DOHH2 (cell line): ENCODE measurements around the gene GAS7.

Experiments
- H3F3A ChIP-seq: fragments of 200-600 bp; sonication (generic), shearing (Covaris generic); 2 replicates; pipeline ENCODE4 v1.6.0; 2016; ENCODE audit warnings: antibody characterized with exemption, mild to moderate bottlenecking; ENCODE audit not compliant: control insufficient read depth, insufficient read depth
- H3K27ac ChIP-seq: fragments of 200-600 bp; sonication (generic); 2 replicates; pipeline ENCODE4 v1.5.1; 2014; ENCODE audit warnings: low read depth, mild to moderate bottlenecking, low read length, moderate library complexity
- H3K27me3 ChIP-seq: fragments of 200-600 bp; sonication (generic); 2 replicates; pipeline ENCODE4 v1.6.1; 2014; ENCODE audit warnings: mild to moderate bottlenecking, low read length, mixed read lengths; ENCODE audit not compliant: control insufficient read depth
- H3K36me3 ChIP-seq: fragments of 200-600 bp; sonication (generic); 2 replicates; pipeline ENCODE4 v1.6.1; 2014; ENCODE audit warnings: mild to moderate bottlenecking, low read length, moderate library complexity, mixed read lengths; ENCODE audit not compliant: control insufficient read depth
- H3K4me1 ChIP-seq: fragments of 200-600 bp; sonication (generic); 2 replicates; pipeline ENCODE4 v1.6.1; 2014; ENCODE audit warnings: mild to moderate bottlenecking, low read length, mixed read lengths; ENCODE audit not compliant: control insufficient read depth
- H3K4me2 ChIP-seq: fragments of 200-600 bp; sonication (generic); 2 replicates; pipeline ENCODE4 v1.6.0; 2014; ENCODE audit warnings: mild to moderate bottlenecking, low read length, moderate library complexity
- H3K4me3 ChIP-seq: fragments of 200-600 bp; sonication (generic); 2 replicates; pipeline ENCODE4 v1.5.1; 2014; ENCODE audit warnings: mild to moderate bottlenecking, low read length, mixed read lengths
- H3K79me2 ChIP-seq: fragments of 200-600 bp; sonication (generic); 2 replicates; pipeline ENCODE4 v1.6.1; 2014; ENCODE audit warnings: mild to moderate bottlenecking, low read length, mixed read lengths; ENCODE audit not compliant: control insufficient read depth
- H3K9me2 ChIP-seq: fragments of 200-600 bp; sonication (generic); replicated peaks from 2 replicates; pipeline ENCODE4 v1.6.1; 2014; ENCODE audit warnings: mild to moderate bottlenecking, low read length, mixed read lengths; ENCODE audit not compliant: control insufficient read depth
- H3K9me3 ChIP-seq: fragments of 200-600 bp; sonication (generic); 2 replicates; pipeline ENCODE4 v1.6.1; 2014; ENCODE audit warnings: antibody characterized with exemption, low read length, mixed read lengths; ENCODE audit not compliant: control insufficient read depth, insufficient read depth
- H4K20me1 ChIP-seq: fragments of 200-600 bp; sonication (generic); 2 replicates; pipeline ENCODE4 v1.6.0; 2014; ENCODE audit warnings: low read depth, mild to moderate bottlenecking, antibody characterized with exemption, low read length, moderate library complexity; ENCODE audit not compliant: control insufficient read depth, insufficient read depth
- EZH2phosphoT487 ChIP-seq: fragments of 200-600 bp; sonication (generic); IDR thresholded peaks from 2 replicates; pipeline ENCODE4 v1.6.1; 2017; ENCODE audit warnings: borderline replicate concordance, mild to moderate bottlenecking, antibody characterized with exemption, low read length, moderate library complexity, mixed read lengths
- TF ChIP-seq, protein P1 (sequence below): fragments of 200-600 bp; sonication (generic); IDR thresholded peaks from one replicate; pipeline ENCODE4 v1.5.1; 2014; ENCODE audit warnings: antibody characterized with exemption, mild to moderate bottlenecking, low read depth, low read length; ENCODE audit not compliant: poor library complexity, severe bottlenecking

GAS7 gene

DNA sequence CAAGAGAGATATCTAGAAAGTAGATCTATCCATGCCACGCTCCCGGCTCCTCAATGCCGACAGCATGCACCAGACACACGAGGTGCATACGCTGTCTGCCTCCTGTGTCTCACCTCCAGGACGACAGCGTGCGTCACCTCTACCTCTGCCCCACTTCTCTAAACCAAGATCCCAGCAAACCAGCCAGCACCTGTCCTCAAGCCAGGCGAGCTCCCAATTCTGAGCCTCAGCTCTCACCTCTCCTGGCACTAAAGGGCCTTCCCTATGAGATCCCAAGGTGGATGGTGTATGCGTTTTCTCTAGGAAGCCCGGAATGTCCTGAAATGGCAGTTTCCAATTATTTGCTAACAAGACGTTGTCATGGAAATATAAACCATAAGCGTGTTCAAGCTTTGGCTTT is 257.1 kb downstream of the GAS7 start:
- no peaks in the 10 kb centered on the region for H3K9me3 ChIP-seq

DNA sequence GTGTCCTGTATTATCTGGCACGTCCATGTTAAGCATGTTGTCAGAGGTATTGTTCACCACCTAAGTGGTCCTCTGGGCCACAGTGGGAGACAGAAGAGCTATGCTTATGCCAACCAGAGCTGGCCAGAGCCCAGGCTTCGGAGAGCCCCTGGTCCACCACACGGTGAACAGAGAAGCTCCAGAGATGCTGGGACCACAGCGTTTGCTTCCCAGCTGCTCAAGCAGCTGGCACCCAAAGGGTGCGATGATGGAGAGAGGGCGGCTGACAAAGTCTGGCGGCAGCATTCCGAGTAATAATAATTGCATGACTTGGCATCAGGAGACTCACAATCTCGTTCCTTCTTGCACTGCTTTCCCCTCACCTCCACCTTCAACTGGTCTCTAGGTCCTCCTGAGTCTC is 257.6 kb downstream of the GAS7 start:
- Histone ChIP-seq H3K27me3 (no peaks in the 10 kb centered on the region), H3K9me3 (no peaks in the 10 kb centered on the region), H3K4me2 (no peak overlapping the region), H3K79me2 (no peaks in the 10 kb centered on the region), H3K36me3 (no peaks in the 10 kb centered on the region), H4K20me1 (no peaks in the 10 kb centered on the region), H3K27ac (no peak overlapping the region), H3K4me3 (no peak overlapping the region), H3F3A (no peaks in the 10 kb centered on the region), H3K4me1 (no peaks in the 10 kb centered on the region), H3K9me2 (no peaks in the 10 kb centered on the region)
- TF ChIP-seq EZH2phosphoT487: no peak
- TF ChIP-seq, protein P1, sequence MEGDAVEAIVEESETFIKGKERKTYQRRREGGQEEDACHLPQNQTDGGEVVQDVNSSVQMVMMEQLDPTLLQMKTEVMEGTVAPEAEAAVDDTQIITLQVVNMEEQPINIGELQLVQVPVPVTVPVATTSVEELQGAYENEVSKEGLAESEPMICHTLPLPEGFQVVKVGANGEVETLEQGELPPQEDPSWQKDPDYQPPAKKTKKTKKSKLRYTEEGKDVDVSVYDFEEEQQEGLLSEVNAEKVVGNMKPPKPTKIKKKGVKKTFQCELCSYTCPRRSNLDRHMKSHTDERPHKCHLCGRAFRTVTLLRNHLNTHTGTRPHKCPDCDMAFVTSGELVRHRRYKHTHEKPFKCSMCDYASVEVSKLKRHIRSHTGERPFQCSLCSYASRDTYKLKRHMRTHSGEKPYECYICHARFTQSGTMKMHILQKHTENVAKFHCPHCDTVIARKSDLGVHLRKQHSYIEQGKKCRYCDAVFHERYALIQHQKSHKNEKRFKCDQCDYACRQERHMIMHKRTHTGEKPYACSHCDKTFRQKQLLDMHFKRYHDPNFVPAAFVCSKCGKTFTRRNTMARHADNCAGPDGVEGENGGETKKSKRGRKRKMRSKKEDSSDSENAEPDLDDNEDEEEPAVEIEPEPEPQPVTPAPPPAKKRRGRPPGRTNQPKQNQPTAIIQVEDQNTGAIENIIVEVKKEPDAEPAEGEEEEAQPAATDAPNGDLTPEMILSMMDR: no peak

More for the DNA sequence above, 257.1 kb downstream of the GAS7 start:
- Histone ChIP-seq H3K27me3 (no peaks in the 10 kb centered on the region), H3K4me2 (no peak overlapping the region), H3F3A (no peaks in the 10 kb centered on the region), H3K36me3 (no peaks in the 10 kb centered on the region), H3K27ac (no peak overlapping the region), H4K20me1 (no peaks in the 10 kb centered on the region), H3K4me1 (no peaks in the 10 kb centered on the region), H3K4me3 (no peak overlapping the region), H3K9me2 (no peaks in the 10 kb centered on the region), H3K79me2 (no peaks in the 10 kb centered on the region)
- TF ChIP-seq, protein P1: no peak
- TF ChIP-seq EZH2phosphoT487: no peak

DNA sequence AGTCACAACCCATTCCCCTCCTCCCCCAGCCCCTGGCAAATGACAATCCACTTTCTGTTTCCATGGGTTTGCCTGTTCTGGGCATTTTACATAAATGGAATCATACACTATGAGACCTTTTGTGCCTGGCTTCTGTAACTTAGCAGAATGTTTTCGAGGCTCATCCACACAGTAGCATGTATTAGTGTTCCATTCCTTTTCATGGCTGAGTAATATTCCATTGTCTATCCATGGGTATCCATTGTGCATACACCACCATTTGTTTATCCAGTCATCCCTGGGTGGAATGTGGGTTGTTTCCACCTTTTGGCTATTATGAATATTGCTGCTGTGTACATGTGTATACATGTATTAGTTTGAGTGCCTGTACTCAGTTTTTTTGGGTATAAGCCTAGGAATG is 259.6 kb downstream of the GAS7 start:
- Histone ChIP-seq H3K4me2 (no peak overlapping the region), H3K27ac (no peak overlapping the region), H3K27me3 (no peaks in the 10 kb centered on the region), H3K9me2 (no peaks in the 10 kb centered on the region), H3K79me2 (no peaks in the 10 kb centered on the region), H3K36me3 (no peaks in the 10 kb centered on the region), H3K4me1 (no peaks in the 10 kb centered on the region), H4K20me1 (no peaks in the 10 kb centered on the region), H3K9me3 (no peaks in the 10 kb centered on the region), H3F3A (no peaks in the 10 kb centered on the region), H3K4me3 (no peak overlapping the region)
- TF ChIP-seq, protein P1: no peak
- no peak for TF ChIP-seq EZH2phosphoT487

DNA sequence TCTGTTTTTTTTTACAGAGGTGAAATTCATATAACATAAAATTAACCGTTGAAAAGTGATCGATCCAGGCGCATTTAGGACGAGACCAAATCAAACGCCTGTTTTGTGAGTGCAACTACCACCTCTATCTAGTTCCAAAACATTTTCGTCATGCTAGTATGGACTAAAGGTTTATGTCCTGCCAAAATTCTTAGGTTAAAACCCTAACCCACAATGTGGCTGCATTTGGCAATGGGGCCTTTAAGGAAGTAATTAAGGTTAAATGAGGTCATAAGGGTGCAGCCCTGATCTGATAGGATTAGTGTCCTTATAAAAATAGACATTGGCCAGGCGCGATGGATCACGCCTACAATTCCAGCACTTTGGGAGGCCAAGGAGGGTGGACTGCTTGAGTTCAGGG is 260.5 kb downstream of the GAS7 start:
- no peaks in the 10 kb centered on the region for H3K27me3 ChIP-seq
- H4K20me1 ChIP-seq: no peaks in the 10 kb centered on the region
- H3K9me3 ChIP-seq: no peaks in the 10 kb centered on the region
- no peaks in the 10 kb centered on the region for H3K9me2 ChIP-seq
- no peaks in the 10 kb centered on the region for H3K79me2 ChIP-seq
- no peak overlapping the region for H3K4me2 ChIP-seq
- H3K36me3 ChIP-seq: no peaks in the 10 kb centered on the region
- H3K27ac ChIP-seq: no peak overlapping the region
- no peak overlapping the region for H3K4me3 ChIP-seq
- TF ChIP-seq, protein P1: no peak
- no peak for TF ChIP-seq EZH2phosphoT487
- no peaks in the 10 kb centered on the region for H3F3A ChIP-seq
- H3K4me1 ChIP-seq: no peaks in the 10 kb centered on the region
